ENCODE measurements around the gene KCNIP3.

The KCNIP3 gene

DNA sequence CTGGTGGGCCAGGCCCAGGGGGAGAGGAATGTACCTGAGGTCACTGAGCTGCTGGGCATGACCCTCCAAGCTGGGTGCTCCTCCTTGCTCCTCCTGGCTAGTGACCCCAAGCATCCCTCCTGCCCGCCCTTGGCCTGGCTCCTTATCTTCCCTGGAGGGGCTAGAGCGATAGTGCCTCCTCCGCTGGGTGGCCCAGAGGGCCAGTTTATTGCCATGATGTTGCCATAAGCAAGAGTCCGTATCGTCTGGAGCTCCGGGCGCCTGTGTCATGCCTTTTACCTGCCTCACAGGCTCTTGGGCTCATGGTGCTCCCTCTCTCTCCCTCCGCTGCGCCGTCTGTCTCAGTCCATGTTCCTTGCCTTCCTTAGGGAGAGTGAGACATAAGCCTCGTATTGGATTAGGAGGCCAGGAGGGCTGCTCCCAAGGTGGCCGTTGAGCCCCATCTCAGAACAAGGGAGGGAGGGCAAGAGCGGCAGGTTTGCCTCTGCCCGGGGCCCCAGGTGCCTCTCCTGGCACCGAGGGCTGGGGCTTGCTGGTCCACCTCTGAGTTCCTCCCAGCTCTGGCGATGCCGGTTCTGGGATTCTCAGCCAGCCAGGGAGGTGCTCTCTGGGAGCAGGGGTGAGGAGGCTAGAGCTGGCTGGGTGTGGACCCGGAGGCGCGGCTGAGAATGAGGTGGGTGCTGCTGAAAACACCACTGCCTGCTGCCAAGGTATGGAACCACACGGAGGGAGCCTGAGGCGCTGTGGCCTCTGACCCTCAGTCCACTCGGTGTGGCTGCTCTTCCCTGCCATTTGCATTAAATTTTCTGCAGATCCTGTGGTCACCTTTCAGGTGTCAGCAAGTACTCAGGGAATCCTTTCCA is 22.6 kb downstream of the KCNIP3 start:
- no peak for TF ChIP-seq ZFX (IDR thresholded peaks at IDR 0.05)
- no peak for TF ChIP-seq CTCF (conservative IDR thresholded peaks at IDR 0.05)
- no peak overlapping the region for H3K27ac ChIP-seq

GRCh38 chr2:95320344-95320712 is 23.2 kb downstream of the KCNIP3 start:
- TF ChIP-seq ZFX (IDR thresholded peaks at IDR 0.05) = no peak
- TF ChIP-seq CTCF (conservative IDR thresholded peaks at IDR 0.05) = no peak
- H3K27ac ChIP-seq = no peak overlapping the region

DNA sequence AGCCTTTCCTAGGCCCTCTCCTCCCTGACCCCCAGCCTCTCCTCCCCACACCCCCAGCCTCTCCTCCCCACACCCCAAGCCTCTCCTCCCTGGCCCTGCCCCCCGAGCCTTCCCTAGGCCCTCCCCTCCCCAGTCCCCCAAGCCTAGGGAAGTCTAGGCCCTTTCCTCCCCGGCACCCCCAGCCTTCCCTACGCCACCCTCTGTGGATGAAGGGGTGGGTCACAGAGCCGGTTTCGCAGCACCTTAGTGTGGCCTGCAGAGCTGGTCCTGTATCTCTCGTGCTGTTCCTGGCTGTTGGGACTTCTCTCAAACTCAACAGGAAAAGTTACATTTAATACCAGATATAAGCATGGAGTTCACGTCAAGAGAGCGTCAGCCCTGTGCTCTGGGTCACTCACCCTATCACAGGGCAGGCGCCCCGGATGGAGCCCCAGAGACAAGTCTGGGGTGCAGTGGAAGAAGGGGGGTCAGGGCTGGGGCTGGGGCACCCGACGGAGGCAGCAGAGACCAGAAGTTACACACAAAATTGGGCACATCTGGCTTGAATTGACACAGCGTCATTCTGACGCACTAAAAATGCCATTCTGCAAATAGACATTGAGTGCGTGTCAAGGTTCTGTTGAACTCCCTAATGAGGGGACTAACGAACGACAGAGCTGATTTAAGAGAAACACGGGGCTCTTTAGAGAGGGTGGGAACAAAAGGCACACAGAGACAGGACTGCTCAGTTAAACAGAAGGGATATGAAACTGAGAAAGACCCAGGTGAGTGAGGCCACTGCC is 24.0 kb downstream of the KCNIP3 start:
- H3K27ac ChIP-seq = no peak overlapping the region
- no peak for TF ChIP-seq ZFX (IDR thresholded peaks at IDR 0.05)
- no peak for TF ChIP-seq CTCF (conservative IDR thresholded peaks at IDR 0.05)

DNA sequence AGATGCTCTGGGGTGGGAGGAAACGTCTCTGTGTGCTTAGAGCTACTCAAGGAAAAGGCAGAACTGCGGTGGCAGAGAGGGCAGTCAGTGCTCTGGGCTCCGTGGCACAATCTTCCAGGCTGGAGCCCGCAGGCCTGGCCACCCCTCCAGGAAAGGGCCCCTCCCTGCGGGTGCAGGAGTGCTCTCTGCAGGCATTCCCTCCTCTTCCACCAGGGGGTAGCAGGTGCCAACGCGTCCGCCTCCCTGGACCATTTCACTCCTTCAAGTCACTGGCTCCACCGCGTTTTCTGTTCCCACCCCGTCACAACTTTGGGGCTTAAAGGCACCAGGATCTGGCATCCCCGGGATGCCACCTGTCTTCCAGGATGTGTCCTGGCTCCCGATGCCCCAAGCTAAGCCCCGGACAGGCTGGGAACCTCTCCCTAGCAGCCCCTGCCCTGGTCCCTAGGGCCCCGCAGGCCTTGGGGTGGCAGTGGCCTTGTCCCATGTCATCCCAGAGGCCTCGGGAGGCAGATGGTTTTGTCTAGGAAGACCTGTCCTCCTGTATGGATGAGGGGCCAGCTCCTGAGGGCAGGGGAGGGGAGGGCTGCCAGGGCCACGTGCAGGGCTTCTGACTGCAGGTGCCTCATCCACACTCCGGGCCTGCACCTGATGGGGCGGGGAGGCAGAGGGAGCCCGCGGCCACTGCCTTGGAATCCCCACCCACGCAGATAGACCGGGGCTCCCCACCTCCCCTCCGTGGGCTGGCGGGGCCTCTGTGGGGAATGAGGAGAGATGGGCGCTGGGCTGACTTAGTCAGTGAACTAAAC is 26.4 kb downstream of the KCNIP3 start:
- no peak overlapping the region for H3K27ac ChIP-seq
- TF ChIP-seq CTCF (conservative IDR thresholded peaks at IDR 0.05) (peak; percentile 84), ZFX (IDR thresholded peaks at IDR 0.05) (no peak)

DNA sequence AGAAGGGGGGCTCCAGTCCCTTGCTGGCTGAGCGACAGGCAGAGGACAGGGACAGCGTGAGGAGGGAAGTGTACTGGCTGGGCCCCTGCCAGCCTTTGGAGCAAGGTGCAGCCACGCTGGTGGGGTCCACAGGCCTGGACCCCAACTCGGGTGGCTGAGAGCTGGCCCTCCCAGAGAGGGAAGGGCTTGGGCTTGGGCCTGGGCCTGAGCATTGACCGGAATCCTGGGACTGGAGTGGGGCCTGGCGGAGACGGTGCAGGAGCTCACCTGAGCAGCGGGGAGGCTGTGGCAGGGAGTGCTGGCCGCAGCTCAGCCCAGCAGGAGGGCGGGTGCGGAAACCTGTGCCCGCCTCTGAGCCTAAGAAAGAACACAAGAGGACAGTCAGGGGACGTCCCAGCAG is 27.9 kb downstream of the KCNIP3 start:
- no peak for TF ChIP-seq CTCF (conservative IDR thresholded peaks at IDR 0.05)
- no peak for TF ChIP-seq ZFX (IDR thresholded peaks at IDR 0.05)
- no peak overlapping the region for H3K27ac ChIP-seq

DNA sequence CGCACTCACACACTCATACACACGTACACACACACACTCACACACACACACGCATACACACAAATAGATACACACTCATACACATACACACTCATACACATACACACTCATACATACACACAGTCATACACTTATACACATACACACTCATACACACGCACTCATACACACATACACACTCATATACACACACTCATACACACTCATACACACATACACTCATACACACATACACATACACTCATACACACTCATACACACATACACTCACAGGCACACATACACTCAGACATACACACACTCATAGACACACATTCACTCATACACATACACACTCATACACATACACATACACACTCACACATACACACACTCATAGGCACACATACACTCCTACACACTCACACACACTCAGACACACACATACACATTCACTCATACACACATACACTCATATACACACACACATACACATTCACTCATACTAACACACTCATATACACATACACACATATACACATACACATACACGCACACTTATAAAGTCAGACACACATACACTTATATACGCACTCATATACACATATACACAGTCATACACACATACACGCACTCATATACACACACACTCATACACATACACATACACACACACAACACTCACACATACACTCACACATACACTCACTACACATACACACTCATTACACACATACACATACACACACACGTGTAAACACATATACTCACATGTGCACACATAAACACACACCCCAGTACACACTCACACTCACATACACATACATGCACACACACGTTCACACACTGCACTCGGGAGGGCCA is 28.7 kb downstream of the KCNIP3 start:
- H3K27ac ChIP-seq = no peak overlapping the region
- TF ChIP-seq CTCF (conservative IDR thresholded peaks at IDR 0.05) = no peak
- TF ChIP-seq ZFX (IDR thresholded peaks at IDR 0.05) = no peak

Data from C4-2B (cell line).